Mesodermal cell (in vitro differentiated cells): ENCODE data around the gene IGFLR1.

Experiments used
- H3K27ac ChIP-seq: 2 replicates; pipeline ENCODE4 v1.7.0; 2013; ENCODE audit warnings: mild to moderate bottlenecking, low read depth, low read length, moderate library complexity; ENCODE audit not compliant: severe bottlenecking
- H3K36me3 ChIP-seq: 2 replicates; pipeline ENCODE4 v1.7.1; 2013; ENCODE audit warnings: mild to moderate bottlenecking, low read length, moderate library complexity; ENCODE audit not compliant: control insufficient read depth, insufficient read depth
- H3K4me1 ChIP-seq: one replicate; pipeline ENCODE4 v1.7.1; 2013; ENCODE audit warnings: mild to moderate bottlenecking, low read length; ENCODE audit not compliant: insufficient read depth, control insufficient read depth, poor library complexity, severe bottlenecking
- H3K4me3 ChIP-seq: 2 replicates; pipeline ENCODE4 v1.7.0; 2013; ENCODE audit warnings: low read length, control low read depth, mild to moderate bottlenecking; ENCODE audit not compliant: insufficient read depth, poor library complexity, severe bottlenecking; ENCODE audit errors: extremely low read depth
- H3K9me3 ChIP-seq: 2 replicates; pipeline ENCODE4 v1.7.1; 2013; ENCODE audit warnings: mild to moderate bottlenecking, low read length, moderate library complexity; ENCODE audit not compliant: control insufficient read depth
- WGBS, 2 experiments: methylation state at CpG; one replicate each; pipeline ENCODE4 v1.1.5; 2013; ENCODE audit warnings: missing lambda C conversion rate in 2 of 2; ENCODE audit not compliant: insufficient coverage in 2 of 2; 5-methylcytosine and 5-hydroxymethylcytosine counted together

Gene IGFLR1

GRCh38 chr19:35784503-35785338, 42.5 kb upstream of the IGFLR1 start:
- H3K27ac ChIP-seq: no peak overlapping the region
- H3K36me3 ChIP-seq: peaks cover 22% of the 10 kb centered on the region
- no peaks in the 10 kb centered on the region for H3K9me3 ChIP-seq
- peaks cover 4% of the 10 kb centered on the region for H3K4me1 ChIP-seq
- 47 to 55% methylated on average over 25 to 36 of the region's 45 CpGs for WGBS, 2 experiments
- no peak overlapping the region for H3K4me3 ChIP-seq

DNA sequence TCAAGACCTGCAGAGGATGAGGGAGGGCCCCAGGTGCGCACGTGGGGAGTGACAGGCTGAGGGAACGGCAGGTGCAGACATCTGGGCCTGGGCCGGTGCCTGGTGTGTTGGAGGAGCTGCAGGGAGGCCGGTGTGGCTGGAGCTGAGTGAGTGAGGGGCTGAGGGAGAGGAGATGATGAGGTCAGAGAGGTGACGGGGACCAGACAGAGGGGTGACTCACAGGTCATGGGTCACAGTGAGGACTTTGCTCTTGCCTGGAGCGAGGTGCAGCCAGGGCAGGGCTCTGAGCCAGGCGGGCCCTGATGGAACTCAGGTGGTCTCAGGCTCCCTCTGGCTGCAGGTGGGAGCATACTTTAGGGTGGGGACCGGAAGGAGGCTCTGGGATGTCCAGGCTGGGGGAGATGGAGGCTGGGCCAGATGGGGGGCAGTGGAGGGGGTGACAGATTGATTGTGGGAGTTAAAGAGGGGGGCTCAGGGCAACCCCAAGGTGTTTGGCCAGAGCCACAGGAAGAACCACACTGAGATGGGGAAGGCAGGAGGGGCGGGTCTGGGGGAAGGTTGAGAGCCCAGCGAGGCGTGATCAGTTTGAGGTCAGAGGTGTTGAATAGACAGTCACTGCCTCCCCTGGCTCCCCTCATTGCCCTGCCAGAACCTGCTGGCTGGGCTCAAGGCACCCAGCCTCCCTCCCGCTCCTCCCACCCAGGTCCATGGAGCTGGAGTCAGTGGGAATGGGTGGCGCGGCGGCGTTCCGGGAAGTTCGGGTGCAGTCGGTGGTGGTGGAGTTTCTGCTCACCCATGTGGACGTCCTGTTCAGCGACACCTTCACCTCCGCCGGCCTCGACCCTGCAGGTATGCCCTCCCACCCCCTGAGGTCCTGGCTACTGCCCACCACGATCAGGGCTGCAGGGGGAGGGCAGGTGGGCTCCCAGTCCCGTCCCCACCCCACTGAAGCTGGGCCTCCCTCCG, 41.5 kb upstream of the IGFLR1 start:
- Histone ChIP-seq H3K4me1 (peaks cover 4% of the 10 kb centered on the region), H3K36me3 (peaks cover 24% of the 10 kb centered on the region), H3K4me3 (no peak overlapping the region), H3K9me3 (no peaks in the 10 kb centered on the region), H3K27ac (no peak overlapping the region)
- 69 to 81% methylated on average over 14 to 23 of the region's 28 CpGs for WGBS, 2 experiments

DNA sequence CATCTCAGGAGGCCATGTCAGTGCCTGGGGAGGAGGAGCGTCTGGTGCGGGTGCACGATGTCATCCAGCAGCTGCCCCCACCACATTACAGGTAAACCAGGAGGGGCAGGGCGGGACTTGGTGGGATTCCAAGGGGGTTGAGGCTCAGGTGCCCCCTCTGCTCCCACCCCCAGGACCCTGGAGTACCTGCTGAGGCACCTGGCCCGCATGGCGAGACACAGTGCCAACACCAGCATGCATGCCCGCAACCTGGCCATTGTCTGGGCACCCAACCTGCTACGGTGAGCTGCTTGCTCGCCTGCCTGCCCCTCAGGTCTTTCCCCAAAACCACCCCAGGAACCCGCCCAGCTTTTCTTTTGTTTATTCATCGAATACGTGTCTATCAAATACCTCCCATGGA, 40.3 kb upstream of the IGFLR1 start:
- WGBS, 2 experiments: 90 to 100% methylated on average over 7 to 9 of the region's 12 CpGs
- Histone ChIP-seq H3K4me1 (peaks cover 6% of the 10 kb centered on the region), H3K27ac (no peak overlapping the region), H3K36me3 (peaks cover 31% of the 10 kb centered on the region), H3K4me3 (no peak overlapping the region), H3K9me3 (no peaks in the 10 kb centered on the region)

- H3K9me3 ChIP-seq: no peaks in the 10 kb centered on the region
- H3K4me3 ChIP-seq: no peak overlapping the region
- H3K36me3 ChIP-seq: peaks cover 31% of the 10 kb centered on the region
- peaks cover 15% of the 10 kb centered on the region for H3K4me1 ChIP-seq
- WGBS, 2 experiments: 54% methylated on average over 5 to 6 of the region's 9 CpGs
- no peak overlapping the region for H3K27ac ChIP-seq
Measured at GRCh38 chr19:35781650-35782049, 39.4 kb upstream of the IGFLR1 start.

- Histone ChIP-seq H3K4me1 (peaks cover 24% of the 10 kb centered on the region), H3K9me3 (no peaks in the 10 kb centered on the region), H3K36me3 (peaks cover 26% of the 10 kb centered on the region), H3K27ac (no peak overlapping the region), H3K4me3 (no peak overlapping the region)
- 95 to 98% methylated on average over 16 to 20 of the region's 20 CpGs for WGBS, 2 experiments
Measured at GRCh38 chr19:35780717-35781116, 38.5 kb upstream of the IGFLR1 start.

DNA sequence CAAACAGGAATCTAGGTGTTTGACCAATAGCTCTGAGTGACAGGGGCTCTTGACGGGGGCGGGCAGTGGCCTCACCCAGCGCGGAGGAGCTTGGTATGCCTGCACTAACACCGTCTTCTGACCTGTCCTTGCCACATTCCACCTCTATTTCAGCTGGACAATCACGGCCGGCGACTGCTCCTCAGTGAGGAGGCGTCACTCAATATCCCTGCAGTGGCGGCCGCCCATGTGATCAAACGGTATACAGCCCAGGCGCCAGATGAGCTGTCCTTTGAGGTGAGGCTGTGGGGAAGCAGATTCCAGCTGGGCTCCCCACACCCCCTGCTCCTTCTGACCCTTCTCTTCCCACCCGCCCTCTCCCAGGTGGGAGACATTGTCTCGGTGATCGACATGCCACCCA, 37.8 kb upstream of the IGFLR1 start:
- H3K27ac ChIP-seq: no peak overlapping the region
- H3K9me3 ChIP-seq: no peaks in the 10 kb centered on the region
- H3K4me1 ChIP-seq: peaks cover 24% of the 10 kb centered on the region
- H3K4me3 ChIP-seq: no peak overlapping the region
- WGBS, 2 experiments: 90 to 92% methylated on average over 12 to 15 of the region's 16 CpGs
- peaks cover 23% of the 10 kb centered on the region for H3K36me3 ChIP-seq

- Histone ChIP-seq H3K4me1 (peaks cover 24% of the 10 kb centered on the region), H3K27ac (no peak overlapping the region), H3K36me3 (peaks cover 23% of the 10 kb centered on the region), H3K9me3 (no peaks in the 10 kb centered on the region), H3K4me3 (no peak overlapping the region)
- 92 to 95% methylated on average over 8 of the region's 8 CpGs for WGBS, 2 experiments
Measured at GRCh38 chr19:35779033-35779432, 36.8 kb upstream of the IGFLR1 start.

GRCh38 chr19:35777961-35778360, 35.7 kb upstream of the IGFLR1 start:
- no peak overlapping the region for H3K4me3 ChIP-seq
- 91 to 98% methylated on average over 7 of the region's 7 CpGs for WGBS, 2 experiments
- H3K36me3 ChIP-seq: peaks cover 23% of the 10 kb centered on the region
- H3K27ac ChIP-seq: no peak overlapping the region
- no peaks in the 10 kb centered on the region for H3K9me3 ChIP-seq
- H3K4me1 ChIP-seq: peaks cover 20% of the 10 kb centered on the region

- Histone ChIP-seq H3K27ac (no peak overlapping the region), H3K4me3 (no peak overlapping the region), H3K4me1 (peaks cover 20% of the 10 kb centered on the region), H3K9me3 (no peaks in the 10 kb centered on the region), H3K36me3 (peaks cover 18% of the 10 kb centered on the region)
- 31 to 32% methylated on average over 18 to 19 of the region's 19 CpGs for WGBS, 2 experiments
Measured at GRCh38 chr19:35777086-35777841, 35.0 kb upstream of the IGFLR1 start.

GRCh38 chr19:35776102-35776788, 34.0 kb upstream of the IGFLR1 start:
- no peaks in the 10 kb centered on the region for H3K9me3 ChIP-seq
- peaks cover 16% of the 10 kb centered on the region for H3K36me3 ChIP-seq
- H3K4me1 ChIP-seq: peaks cover 20% of the 10 kb centered on the region
- no peak overlapping the region for H3K27ac ChIP-seq
- H3K4me3 ChIP-seq: peak overlapping the region; percentile 60
- 57 to 69% methylated on average over 5 to 12 of the region's 13 CpGs for WGBS, 2 experiments
